Stimulated activated naive CD4-positive, alpha-beta T cell treated with Interleukin-2 at 50 U/mL for 16 hours (primary cell): ENCODE data around the gene PTGFRN.

Experiments used
- DNase-seq: peaks from one replicate; lab custom pipeline; 2025; lab: John Stamatoyannopoulos, UW

PTGFRN gene

GRCh38 chr1:116889380-116889779, 20.3 kb upstream of the PTGFRN start:
- DNase-seq, result no peak

GRCh38 chr1:116891396-116892079, 18.2 kb upstream of the PTGFRN start:
- DNase-seq, result no peak

DNA sequence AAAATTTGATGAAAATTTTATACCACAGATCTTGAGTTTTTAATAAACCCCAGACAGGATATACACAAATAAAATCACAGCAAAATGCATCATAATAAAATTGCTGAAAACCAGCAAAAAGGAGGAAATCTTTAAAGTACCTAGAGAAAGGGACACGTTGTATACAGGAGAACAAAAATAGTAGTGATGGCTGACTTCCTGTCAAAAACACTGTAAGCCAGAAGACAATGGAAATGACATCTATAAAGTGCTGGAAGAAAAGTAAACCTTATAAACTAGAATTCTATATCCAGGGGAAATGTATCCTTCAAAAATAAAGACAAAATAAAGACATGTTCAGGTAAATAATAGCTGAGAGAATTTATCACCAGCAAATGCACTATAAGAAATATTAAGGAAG, 14.6 kb upstream of the PTGFRN start:
- no peak for DNase-seq

DNA sequence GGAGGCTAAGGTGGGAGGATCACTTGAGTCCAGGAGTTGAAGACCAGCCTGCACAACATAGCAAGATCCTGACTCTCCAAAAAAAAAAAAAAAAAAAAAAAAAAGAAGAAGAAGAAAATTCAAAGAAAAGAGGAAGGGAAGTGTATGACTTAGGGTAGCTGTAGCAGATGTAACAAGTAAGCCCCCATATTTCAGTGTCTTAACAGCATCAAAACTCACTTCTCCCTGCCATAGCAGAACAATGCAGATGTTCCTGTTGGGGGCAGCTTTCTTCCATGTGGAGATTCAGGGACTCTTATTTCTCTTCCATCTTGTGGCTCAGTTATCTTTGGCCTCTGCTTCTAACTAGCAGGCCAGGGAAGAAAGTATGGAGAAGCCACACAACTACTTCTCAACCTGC, 10.2 kb upstream of the PTGFRN start:
- no peak for DNase-seq

DNA sequence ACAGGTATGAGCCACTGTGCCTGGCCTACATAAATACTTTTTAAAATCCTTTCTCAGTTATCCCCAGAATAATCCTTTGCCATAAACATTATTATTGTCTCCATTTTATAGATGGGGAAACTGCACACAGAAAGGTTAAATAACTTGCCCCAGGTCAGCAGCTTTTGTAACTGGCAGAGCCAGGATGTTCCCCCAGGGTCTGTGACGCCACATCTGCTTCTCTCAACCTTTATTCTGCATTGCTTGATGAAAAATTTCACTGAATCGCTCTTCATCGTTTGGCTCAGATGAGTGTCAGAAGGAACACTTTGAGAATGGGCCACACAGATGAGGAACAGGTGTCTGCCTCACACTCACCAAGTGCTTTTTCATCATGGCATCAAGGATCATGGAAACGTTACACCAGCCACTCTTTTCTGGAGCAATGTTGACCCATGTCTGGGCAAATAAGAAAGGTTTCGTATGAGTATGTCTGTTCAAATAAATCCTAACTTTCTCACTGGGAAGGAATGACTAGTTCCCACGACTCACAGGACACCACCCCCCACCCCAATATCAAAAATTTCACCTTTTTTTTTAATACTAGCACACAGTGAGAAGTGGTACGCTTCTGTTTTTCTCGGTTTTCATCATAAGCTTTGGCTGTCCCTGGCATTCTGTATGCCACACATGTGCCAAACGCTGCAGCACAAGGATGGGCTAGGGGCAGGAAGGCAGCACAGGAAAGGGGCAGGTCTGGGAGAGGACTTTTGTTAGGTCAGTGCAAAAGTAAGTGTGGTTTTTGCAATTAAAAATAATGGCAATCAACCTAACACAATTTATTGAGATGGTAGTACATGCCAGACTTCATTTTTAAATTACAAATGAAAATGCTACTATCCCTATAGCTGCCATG, 9.0 kb upstream of the PTGFRN start:
- DNase-seq, result no peak

DNA sequence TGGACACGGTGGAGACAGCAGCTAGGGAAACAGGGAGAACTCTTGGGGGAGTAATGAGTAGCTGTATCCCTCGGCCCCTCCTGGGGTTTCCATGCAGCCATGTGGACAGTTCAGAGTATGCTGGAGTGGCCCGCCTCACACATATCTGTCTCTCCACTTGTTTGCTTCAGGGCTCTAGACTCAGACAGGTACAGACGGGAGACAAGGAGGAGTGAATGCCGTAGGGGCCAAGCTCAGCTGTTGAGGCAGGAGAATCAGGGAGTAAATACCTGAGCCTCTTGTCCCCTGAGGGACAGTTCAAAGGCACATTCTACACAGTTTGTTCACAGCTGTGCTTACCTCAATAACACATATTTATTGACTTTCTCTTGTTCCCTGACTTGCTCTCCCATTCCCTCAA, 7.7 kb upstream of the PTGFRN start:
- DNase-seq, result no peak

GRCh38 chr1:116902723-116903383, 6.9 kb upstream of the PTGFRN start:
- no peak for DNase-seq

GRCh38 chr1:116904791-116905320, 4.9 kb upstream of the PTGFRN start:
- DNase-seq, result no peak

- DNase-seq, result no peak
Observed at GRCh38 chr1:116906812-116907211, 2.9 kb upstream of the PTGFRN start.

DNA sequence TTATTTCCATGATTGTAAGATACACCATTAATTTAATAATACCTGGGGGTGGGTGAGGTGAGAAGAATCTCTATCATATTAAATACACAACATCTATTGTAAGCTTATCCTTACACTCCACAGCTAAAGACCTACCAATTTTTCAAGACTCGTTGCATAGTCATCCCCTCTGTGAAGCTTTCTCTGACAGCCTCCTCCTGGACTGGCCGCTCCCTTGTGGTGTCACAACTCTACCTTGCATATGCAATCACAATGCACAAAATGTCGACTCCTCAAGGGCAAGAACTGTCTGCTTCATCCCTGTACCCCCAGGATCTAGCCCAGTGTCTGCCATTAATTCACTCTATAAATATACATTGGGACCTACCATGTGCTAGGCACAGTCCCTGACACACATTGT, 2.4 kb upstream of the PTGFRN start:
- DNase-seq, result no peak

GRCh38 chr1:116908266-116908665, 1.4 kb upstream of the PTGFRN start:
- no peak for DNase-seq

GRCh38 chr1:116908820-116909511, 750 bp upstream of the PTGFRN start:
- no peak for DNase-seq

GRCh38 chr1:116910379-116911187, 867 bp downstream of the PTGFRN start:
- DNase-seq, result peak; percentile 9

- no peak for DNase-seq
Observed at GRCh38 chr1:116911188-116911553, 1.5 kb downstream of the PTGFRN start.

- DNase-seq, result no peak
Observed at GRCh38 chr1:116911779-116912469, 2.2 kb downstream of the PTGFRN start.

DNA sequence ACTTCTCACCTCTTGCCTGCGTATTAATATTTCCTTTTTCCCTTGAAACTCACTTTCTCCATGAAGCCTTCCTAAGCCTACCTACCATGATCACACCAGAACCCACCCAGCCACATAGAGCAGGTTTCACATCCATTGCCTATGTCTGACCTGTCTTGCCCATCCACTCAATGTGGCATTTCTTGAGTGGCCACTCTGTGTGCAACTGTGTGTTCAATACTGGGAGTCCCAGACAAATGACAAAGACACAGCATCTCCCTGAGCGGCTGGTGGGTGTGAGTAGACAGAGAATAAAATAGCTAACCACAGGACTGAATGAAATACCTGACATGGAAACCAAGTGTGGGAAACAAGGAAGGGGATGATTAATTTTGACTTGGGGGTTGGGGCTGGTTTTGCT, 3.1 kb downstream of the PTGFRN start:
- no peak for DNase-seq

- DNase-seq, result no peak
Observed at GRCh38 chr1:116913941-116914340, 4.2 kb downstream of the PTGFRN start.

GRCh38 chr1:116914667-116915066, 5.0 kb downstream of the PTGFRN start:
- no peak for DNase-seq

DNA sequence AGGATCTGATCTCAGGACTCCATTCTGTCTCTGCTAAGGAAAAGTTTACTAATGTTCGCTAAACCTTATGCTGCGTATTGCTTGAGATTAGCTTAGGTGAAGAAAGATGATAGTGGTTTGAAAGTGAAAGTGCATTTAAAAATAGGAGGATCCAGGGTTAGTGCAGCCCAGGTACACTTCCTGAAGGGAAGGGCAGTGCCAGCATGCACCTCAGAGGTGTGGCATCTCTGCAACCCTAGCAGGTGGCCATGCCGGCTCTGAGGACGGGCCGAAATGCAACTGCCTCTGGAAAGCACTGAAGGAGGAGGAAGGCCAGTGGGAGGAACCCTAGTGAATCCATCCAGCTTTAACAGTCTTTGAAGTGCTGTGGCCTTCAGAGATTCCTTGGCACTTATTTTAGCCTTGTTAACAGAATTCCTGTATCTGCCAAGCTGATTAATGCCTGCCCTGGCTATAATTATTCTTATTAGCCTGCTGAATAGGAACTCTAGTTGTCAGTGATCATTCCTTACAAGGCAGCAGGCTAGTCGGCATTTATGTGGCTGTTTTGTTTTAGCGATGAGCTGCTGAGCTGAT, 5.5 kb downstream of the PTGFRN start:
- DNase-seq, result no peak

- no peak for DNase-seq
Observed at GRCh38 chr1:116916002-116916401, 6.3 kb downstream of the PTGFRN start.
